ENCODE measurements around the gene ATAD1.

ATAD1 gene

GRCh38 chr10:87722716-87723115 is 95.3 kb downstream of the ATAD1 start:
- DNase-seq (ENCODE audit: low read depth, low spot score), result no peak
- H3K4me1 ChIP-seq (ENCODE audit: insufficient read depth, insufficient read length), result no peaks in the 10 kb centered on the region
- TF ChIP-seq YY1 (IDR thresholded peaks at IDR 0.05; ENCODE audit: insufficient read depth, insufficient read length) (no peak), ZNF274 (IDR thresholded peaks at IDR 0.05; ENCODE audit: low read depth, low read length) (no peak), SUZ12 (IDR thresholded peaks at IDR 0.05; ENCODE audit: extremely low read depth, insufficient read depth, insufficient read length) (no peak)
- no peaks in the 10 kb centered on the region for H3K36me3 ChIP-seq (ENCODE audit: insufficient read depth, insufficient read length, low read length)
- no peaks in the 10 kb centered on the region for H3K9me3 ChIP-seq (ENCODE audit: insufficient read depth, low read length)
- H3K27me3 ChIP-seq (ENCODE audit: insufficient read depth, insufficient read length), result no peaks in the 10 kb centered on the region
- no peak overlapping the region for H3K9ac ChIP-seq (ENCODE audit: insufficient read length, low read depth)
- H3K4me3 ChIP-seq (ENCODE audit: insufficient read length, low read depth), result no peak overlapping the region

- no peak overlapping the region for H3K9ac ChIP-seq (ENCODE audit: insufficient read length, low read depth)
Measured at GRCh38 chr10:87721781-87722180, 96.2 kb downstream of the ATAD1 start.

DNA sequence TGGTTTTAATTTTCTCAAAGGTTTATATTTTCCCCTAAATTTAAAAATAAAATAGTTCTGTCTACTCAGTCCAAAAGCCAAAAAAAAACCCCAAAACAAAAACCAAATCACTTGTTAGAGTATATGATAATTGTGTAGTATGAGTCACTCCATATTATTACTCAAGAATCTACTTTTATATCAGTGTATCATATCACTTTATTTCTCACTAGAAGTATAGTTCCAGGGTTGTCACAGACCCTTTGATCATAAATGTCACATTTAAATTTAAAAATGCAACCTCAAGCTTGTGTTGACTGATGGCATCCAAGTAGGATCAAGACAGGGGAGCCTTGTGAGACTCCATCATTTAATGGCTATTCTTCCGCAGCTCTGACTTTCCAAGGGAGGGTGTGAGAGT is 97.4 kb downstream of the ATAD1 start:
- Histone ChIP-seq H3K36me3 (ENCODE audit: insufficient read depth, insufficient read length, low read length) (peaks cover 9% of the 10 kb centered on the region), H3K4me3 (ENCODE audit: insufficient read length, low read depth) (no peak overlapping the region), H3K9me3 (ENCODE audit: insufficient read depth, low read length) (no peaks in the 10 kb centered on the region), H3K27me3 (ENCODE audit: insufficient read depth, insufficient read length) (no peaks in the 10 kb centered on the region), H3K9ac (ENCODE audit: insufficient read length, low read depth) (no peak overlapping the region), H3K4me1 (ENCODE audit: insufficient read depth, insufficient read length) (no peaks in the 10 kb centered on the region)
- TF ChIP-seq YY1 (IDR thresholded peaks at IDR 0.05; ENCODE audit: insufficient read depth, insufficient read length) (no peak), SUZ12 (IDR thresholded peaks at IDR 0.05; ENCODE audit: extremely low read depth, insufficient read depth, insufficient read length) (no peak), ZNF274 (IDR thresholded peaks at IDR 0.05; ENCODE audit: low read depth, low read length) (no peak)
- DNase-seq (ENCODE audit: low read depth, low spot score), result no peak

More at GRCh38 chr10:87721781-87722180, 96.2 kb downstream of the ATAD1 start:
- Histone ChIP-seq H3K36me3 (ENCODE audit: insufficient read depth, insufficient read length, low read length) (no peaks in the 10 kb centered on the region), H3K27me3 (ENCODE audit: insufficient read depth, insufficient read length) (no peaks in the 10 kb centered on the region), H3K9me3 (ENCODE audit: insufficient read depth, low read length) (no peaks in the 10 kb centered on the region), H3K4me3 (ENCODE audit: insufficient read length, low read depth) (no peak overlapping the region), H3K4me1 (ENCODE audit: insufficient read depth, insufficient read length) (no peaks in the 10 kb centered on the region)
- no peak for TF ChIP-seq ZNF274 (IDR thresholded peaks at IDR 0.05; ENCODE audit: low read depth, low read length)
- no peak for TF ChIP-seq SUZ12 (IDR thresholded peaks at IDR 0.05; ENCODE audit: extremely low read depth, insufficient read depth, insufficient read length)
- no peak for TF ChIP-seq YY1 (IDR thresholded peaks at IDR 0.05; ENCODE audit: insufficient read depth, insufficient read length)
- no peak for DNase-seq (ENCODE audit: low read depth, low spot score)

DNA sequence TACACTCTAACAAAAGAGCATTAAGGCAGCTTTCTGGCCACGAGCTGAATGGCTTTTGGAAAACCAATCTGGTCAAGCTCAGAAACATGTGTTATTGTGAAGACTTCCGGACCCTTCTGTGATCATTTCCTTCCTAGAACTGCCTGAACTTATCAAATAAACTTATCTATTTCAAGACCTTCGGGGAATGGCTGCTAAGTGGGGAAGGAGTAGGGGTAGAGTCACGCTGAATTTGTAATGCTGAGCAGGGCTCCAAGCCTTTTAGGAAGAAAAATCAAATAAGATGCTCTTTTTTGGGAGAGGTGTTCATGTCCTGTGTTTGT is 101.7 kb downstream of the ATAD1 start:
- H3K9me3 ChIP-seq (ENCODE audit: insufficient read depth, low read length), result no peaks in the 10 kb centered on the region
- DNase-seq (ENCODE audit: low read depth, low spot score), result no peak
- H3K4me3 ChIP-seq (ENCODE audit: insufficient read length, low read depth), result no peak overlapping the region
- no peak overlapping the region for H3K9ac ChIP-seq (ENCODE audit: insufficient read length, low read depth)
- no peaks in the 10 kb centered on the region for H3K4me1 ChIP-seq (ENCODE audit: insufficient read depth, insufficient read length)
- H3K36me3 ChIP-seq (ENCODE audit: insufficient read depth, insufficient read length, low read length), result peaks cover 24% of the 10 kb centered on the region
- TF ChIP-seq YY1 (IDR thresholded peaks at IDR 0.05; ENCODE audit: insufficient read depth, insufficient read length), result no peak
- TF ChIP-seq ZNF274 (IDR thresholded peaks at IDR 0.05; ENCODE audit: low read depth, low read length), result no peak
- no peak for TF ChIP-seq SUZ12 (IDR thresholded peaks at IDR 0.05; ENCODE audit: extremely low read depth, insufficient read depth, insufficient read length)
- H3K27me3 ChIP-seq (ENCODE audit: insufficient read depth, insufficient read length), result no peaks in the 10 kb centered on the region

- no peak for DNase-seq (ENCODE audit: low read depth, low spot score)
- no peaks in the 10 kb centered on the region for H3K4me1 ChIP-seq (ENCODE audit: insufficient read depth, insufficient read length)
- peaks cover 24% of the 10 kb centered on the region for H3K36me3 ChIP-seq (ENCODE audit: insufficient read depth, insufficient read length, low read length)
- TF ChIP-seq SUZ12 (IDR thresholded peaks at IDR 0.05; ENCODE audit: extremely low read depth, insufficient read depth, insufficient read length), result no peak
- no peak for TF ChIP-seq ZNF274 (IDR thresholded peaks at IDR 0.05; ENCODE audit: low read depth, low read length)
- no peak for TF ChIP-seq YY1 (IDR thresholded peaks at IDR 0.05; ENCODE audit: insufficient read depth, insufficient read length)
- H3K9me3 ChIP-seq (ENCODE audit: insufficient read depth, low read length), result no peaks in the 10 kb centered on the region
- H3K4me3 ChIP-seq (ENCODE audit: insufficient read length, low read depth), result no peak overlapping the region
- no peak overlapping the region for H3K9ac ChIP-seq (ENCODE audit: insufficient read length, low read depth)
- H3K27me3 ChIP-seq (ENCODE audit: insufficient read depth, insufficient read length), result no peaks in the 10 kb centered on the region
Measured at GRCh38 chr10:87715552-87716347, 102.3 kb downstream of the ATAD1 start.

DNA sequence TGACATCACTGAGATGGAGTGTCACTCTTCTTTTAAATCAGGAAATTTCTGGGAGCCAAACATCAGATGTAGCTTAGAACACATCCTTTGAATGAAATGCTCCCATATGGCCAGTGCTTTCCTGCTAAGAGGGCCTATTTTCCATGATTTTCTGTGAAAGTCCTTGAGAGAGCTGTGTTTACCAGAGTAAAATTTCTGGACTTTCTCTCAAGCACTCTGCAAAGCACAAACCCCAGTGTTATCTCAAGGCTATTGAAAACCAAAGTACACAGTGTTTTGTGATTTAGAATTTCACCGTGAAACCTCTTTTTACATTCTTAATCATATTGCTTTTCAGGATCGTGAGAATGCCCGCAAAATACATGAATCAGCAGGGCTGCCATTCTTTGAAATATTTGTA is 104.3 kb downstream of the ATAD1 start:
- no peaks in the 10 kb centered on the region for H3K27me3 ChIP-seq (ENCODE audit: insufficient read depth, insufficient read length)
- TF ChIP-seq ZNF274 (IDR thresholded peaks at IDR 0.05; ENCODE audit: low read depth, low read length) (no peak), SUZ12 (IDR thresholded peaks at IDR 0.05; ENCODE audit: extremely low read depth, insufficient read depth, insufficient read length) (no peak), YY1 (IDR thresholded peaks at IDR 0.05; ENCODE audit: insufficient read depth, insufficient read length) (no peak)
- H3K36me3 ChIP-seq (ENCODE audit: insufficient read depth, insufficient read length, low read length), result peaks cover 27% of the 10 kb centered on the region
- H3K9ac ChIP-seq (ENCODE audit: insufficient read length, low read depth), result no peak overlapping the region
- no peak for DNase-seq (ENCODE audit: low read depth, low spot score)
- no peaks in the 10 kb centered on the region for H3K9me3 ChIP-seq (ENCODE audit: insufficient read depth, low read length)
- no peak overlapping the region for H3K4me3 ChIP-seq (ENCODE audit: insufficient read length, low read depth)
- H3K4me1 ChIP-seq (ENCODE audit: insufficient read depth, insufficient read length), result no peaks in the 10 kb centered on the region

GRCh38 chr10:87712913-87713616 is 105.0 kb downstream of the ATAD1 start:
- Histone ChIP-seq H3K36me3 (ENCODE audit: insufficient read depth, insufficient read length, low read length) (peaks cover 27% of the 10 kb centered on the region), H3K4me3 (ENCODE audit: insufficient read length, low read depth) (no peak overlapping the region), H3K4me1 (ENCODE audit: insufficient read depth, insufficient read length) (no peaks in the 10 kb centered on the region), H3K27me3 (ENCODE audit: insufficient read depth, insufficient read length) (no peaks in the 10 kb centered on the region), H3K9ac (ENCODE audit: insufficient read length, low read depth) (no peak overlapping the region), H3K9me3 (ENCODE audit: insufficient read depth, low read length) (no peaks in the 10 kb centered on the region)
- TF ChIP-seq YY1 (IDR thresholded peaks at IDR 0.05; ENCODE audit: insufficient read depth, insufficient read length), result no peak
- TF ChIP-seq SUZ12 (IDR thresholded peaks at IDR 0.05; ENCODE audit: extremely low read depth, insufficient read depth, insufficient read length), result no peak
- TF ChIP-seq ZNF274 (IDR thresholded peaks at IDR 0.05; ENCODE audit: low read depth, low read length), result no peak
- DNase-seq (ENCODE audit: low read depth, low spot score), result no peak
